Measurements from ENCODE around the gene LMF1. TPM values are rescaled to one million over a fixed set of nuclear protein-coding genes. Genes with fewer than 3 reads are reported as not detected.

The LMF1 gene
- total and polyA plus RNA-seq, 3 donors from 2014 or later: 12.5 to 83.4 (median 66.6) TPM

DNA sequence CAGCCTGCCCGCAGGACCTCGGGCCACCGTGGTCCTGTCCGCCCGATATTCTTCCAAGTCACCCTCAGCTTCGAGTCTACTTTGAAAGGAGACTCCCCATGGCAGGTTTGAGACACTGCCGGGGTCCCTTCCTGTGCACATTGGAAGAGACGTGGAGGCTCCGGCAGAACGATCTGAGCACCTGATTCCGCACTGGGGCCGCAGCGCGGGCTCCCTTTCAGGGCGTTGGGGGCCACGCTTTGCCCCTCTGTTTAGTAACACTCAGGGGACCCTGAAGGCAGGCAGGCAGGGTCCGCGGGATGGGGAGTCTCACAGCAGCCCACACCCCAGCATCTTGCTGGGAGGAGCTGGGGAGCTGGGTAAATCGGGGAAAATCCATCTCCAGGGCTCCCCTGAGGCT, 41.4 kb upstream of the LMF1 start:
- Histone ChIP-seq H3K4me1 (no peaks in the 10 kb centered on the region), H3K9me3 (no peaks in the 10 kb centered on the region), H3K36me3 (ENCODE audit: low read depth, missing control alignments) (no peaks in the 10 kb centered on the region), H3K27me3 (no peaks in the 10 kb centered on the region), H3K4me3 (no peak overlapping the region), H3K27ac (no peak overlapping the region)
- TF ChIP-seq, protein P1, sequence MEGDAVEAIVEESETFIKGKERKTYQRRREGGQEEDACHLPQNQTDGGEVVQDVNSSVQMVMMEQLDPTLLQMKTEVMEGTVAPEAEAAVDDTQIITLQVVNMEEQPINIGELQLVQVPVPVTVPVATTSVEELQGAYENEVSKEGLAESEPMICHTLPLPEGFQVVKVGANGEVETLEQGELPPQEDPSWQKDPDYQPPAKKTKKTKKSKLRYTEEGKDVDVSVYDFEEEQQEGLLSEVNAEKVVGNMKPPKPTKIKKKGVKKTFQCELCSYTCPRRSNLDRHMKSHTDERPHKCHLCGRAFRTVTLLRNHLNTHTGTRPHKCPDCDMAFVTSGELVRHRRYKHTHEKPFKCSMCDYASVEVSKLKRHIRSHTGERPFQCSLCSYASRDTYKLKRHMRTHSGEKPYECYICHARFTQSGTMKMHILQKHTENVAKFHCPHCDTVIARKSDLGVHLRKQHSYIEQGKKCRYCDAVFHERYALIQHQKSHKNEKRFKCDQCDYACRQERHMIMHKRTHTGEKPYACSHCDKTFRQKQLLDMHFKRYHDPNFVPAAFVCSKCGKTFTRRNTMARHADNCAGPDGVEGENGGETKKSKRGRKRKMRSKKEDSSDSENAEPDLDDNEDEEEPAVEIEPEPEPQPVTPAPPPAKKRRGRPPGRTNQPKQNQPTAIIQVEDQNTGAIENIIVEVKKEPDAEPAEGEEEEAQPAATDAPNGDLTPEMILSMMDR (IDR thresholded peaks at IDR 0.05): no peak
- TF ChIP-seq POLR2A (IDR thresholded peaks at IDR 0.05): no peak
- no peak for DNase-seq
- 84 to 95% methylated on average over 6 to 19 of the region's 19 CpGs for WGBS, 2 donors
- intact Hi-C loops (cut with DNase I; ENCODE audit: low total_unique reads): no loop called here

DNA sequence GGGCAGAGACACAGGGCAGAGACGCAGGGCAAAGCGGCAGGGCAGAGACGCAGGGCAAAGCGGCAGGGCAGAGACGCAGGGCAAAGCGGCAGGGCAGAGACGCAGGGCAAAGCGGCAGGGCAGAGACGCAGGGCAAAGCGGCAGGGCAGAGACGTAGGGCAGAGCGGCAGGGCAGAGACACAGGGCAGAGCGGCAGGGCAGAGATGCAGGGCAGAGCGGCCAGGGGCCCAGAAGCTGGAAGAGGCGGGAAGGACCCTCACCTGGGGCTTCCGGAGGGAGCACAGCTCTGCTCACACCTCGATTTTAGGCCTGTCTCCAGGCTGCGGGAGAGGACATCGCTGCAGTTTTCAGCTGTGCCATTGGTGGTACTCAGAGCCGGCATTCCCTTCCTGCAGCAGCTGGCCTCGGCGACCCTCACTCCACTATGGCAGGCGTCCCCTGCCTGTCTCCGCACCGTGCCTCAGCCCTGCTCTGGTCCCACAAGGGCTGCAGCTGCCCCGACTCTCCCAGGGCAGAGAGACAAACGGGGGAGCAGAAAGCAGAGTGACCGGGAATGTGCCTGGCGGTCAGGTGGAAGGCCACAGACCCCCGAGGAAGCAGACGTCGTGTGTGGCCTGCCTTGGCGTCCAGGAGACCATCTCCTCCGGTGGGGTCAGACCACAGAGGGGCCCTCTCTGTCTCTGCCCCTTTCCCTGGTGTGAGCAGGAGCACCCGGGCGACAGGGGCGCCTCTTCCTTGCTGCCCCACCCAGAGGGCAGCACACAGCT, 40.7 kb upstream of the LMF1 start:
- no peak for DNase-seq
- Histone ChIP-seq H3K9me3 (no peaks in the 10 kb centered on the region), H3K36me3 (ENCODE audit: low read depth, missing control alignments) (no peaks in the 10 kb centered on the region), H3K27ac (no peak overlapping the region), H3K4me3 (no peak overlapping the region), H3K4me1 (no peaks in the 10 kb centered on the region), H3K27me3 (no peaks in the 10 kb centered on the region)
- no peak for TF ChIP-seq POLR2A (IDR thresholded peaks at IDR 0.05)
- TF ChIP-seq, protein P1 (IDR thresholded peaks at IDR 0.05): no peak
- 86 to 93% methylated on average over 16 to 37 of the region's 37 CpGs for WGBS, 2 donors
- intact Hi-C loops (cut with DNase I; ENCODE audit: low total_unique reads): no loop called here

DNA sequence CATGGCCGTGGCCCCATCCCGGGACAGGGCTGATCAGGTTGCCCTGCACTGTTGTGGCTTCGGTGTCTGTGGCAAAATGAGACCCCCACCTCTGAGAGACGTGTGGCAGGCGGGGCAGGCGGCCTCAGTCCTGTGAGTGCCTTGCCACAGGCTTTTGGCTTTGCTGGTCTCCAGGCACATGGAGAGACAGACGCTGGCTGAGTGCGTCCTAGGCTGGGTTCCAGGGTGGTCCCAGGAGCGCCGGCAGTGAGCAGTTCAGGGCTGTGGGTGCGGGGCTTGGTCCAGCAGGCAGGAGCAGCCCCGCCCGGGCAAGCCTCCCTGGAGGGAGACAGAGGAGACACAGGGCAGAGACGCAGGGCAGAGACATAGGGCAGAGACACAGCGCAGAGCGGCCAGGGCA, 40.0 kb upstream of the LMF1 start:
- DNase-seq: no peak
- Histone ChIP-seq H3K27me3 (no peaks in the 10 kb centered on the region), H3K4me1 (no peaks in the 10 kb centered on the region), H3K9me3 (no peaks in the 10 kb centered on the region), H3K27ac (no peak overlapping the region), H3K4me3 (no peak overlapping the region), H3K36me3 (ENCODE audit: low read depth, missing control alignments) (no peaks in the 10 kb centered on the region)
- TF ChIP-seq POLR2A (IDR thresholded peaks at IDR 0.05): no peak
- TF ChIP-seq, protein P1 (IDR thresholded peaks at IDR 0.05): no peak
- WGBS, 2 donors: 79 to 87% methylated on average over 9 to 16 of the region's 16 CpGs
- intact Hi-C loops (cut with DNase I; ENCODE audit: low total_unique reads): no loop called here

DNA sequence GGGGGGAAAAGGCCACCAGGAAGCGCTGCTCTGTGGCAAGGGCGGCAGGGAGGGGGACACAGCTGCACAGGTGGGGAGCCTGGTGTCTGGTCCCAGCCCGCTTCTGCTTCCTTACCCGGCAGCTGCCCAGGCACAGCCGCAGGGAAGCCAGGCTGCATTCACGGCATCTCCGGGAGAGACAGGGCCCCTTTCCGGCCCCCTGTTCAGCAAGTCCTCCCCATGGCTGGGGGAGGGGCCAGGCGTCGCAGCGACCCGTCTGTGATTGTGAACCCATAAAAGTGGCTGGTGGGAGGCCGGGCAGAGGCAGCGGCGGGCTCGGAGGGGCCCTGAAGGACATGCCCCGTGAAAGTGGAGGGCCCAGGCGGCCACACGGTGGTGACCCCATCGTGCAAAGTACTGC, 39.5 kb upstream of the LMF1 start:
- TF ChIP-seq, protein P1 (IDR thresholded peaks at IDR 0.05): no peak
- no peak for TF ChIP-seq POLR2A (IDR thresholded peaks at IDR 0.05)
- intact Hi-C loops (cut with DNase I; ENCODE audit: low total_unique reads): no loop called here

More for the DNA sequence above, 39.5 kb upstream of the LMF1 start:
- no peaks in the 10 kb centered on the region for H3K27me3 ChIP-seq
- no peak for DNase-seq
- H3K4me3 ChIP-seq: no peak overlapping the region
- H3K9me3 ChIP-seq: no peaks in the 10 kb centered on the region
- H3K4me1 ChIP-seq: no peaks in the 10 kb centered on the region
- no peaks in the 10 kb centered on the region for H3K36me3 ChIP-seq (ENCODE audit: low read depth, missing control alignments)
- H3K27ac ChIP-seq: no peak overlapping the region
- WGBS, 2 donors: 38% methylated on average over 20 of the region's 20 CpGs; no CpG with 5 or more reads in 1 of the 2 donors
